Central memory CD8-positive, alpha-beta T cell (primary cell): ENCODE data around the gene DGKK.
"Not testable (repeated sequence)": the region's sequence is repeated elsewhere in the genome, so short reads cannot be mapped to it uniquely, and the experiment has no call there.

Experiments used
- ATAC-seq: fragments of 150-1000 bp; cut with Tn5 transposase; replicated peaks from 2 replicates; pipeline ENCODE4 v1.10.0; 2022; ENCODE audit warnings: mild to moderate bottlenecking, moderate FRiP score, moderate number of reproducible peaks; ENCODE audit not compliant: poor library complexity, severe bottlenecking; ENCODE audit errors: extremely low read depth
- DNase-seq, 2 donors: peaks; one replicate each; pipeline ENCODE4 v3.0.0; 2021; ENCODE audit warnings: low spot score in 2 of 2
- H3K27ac Mint-ChIP-seq: one replicate; pipeline ENCODE4 v1.8.0; 2022; ENCODE audit warnings: low read depth, mild to moderate bottlenecking, moderate library complexity, mixed read lengths
- H3K27me3 Mint-ChIP-seq: one replicate; pipeline ENCODE4 v1.8.0; 2022; ENCODE audit warnings: mixed read lengths
- H3K36me3 Mint-ChIP-seq: one replicate; pipeline ENCODE4 v1.8.0; 2022; ENCODE audit warnings: mild to moderate bottlenecking, moderate library complexity, mixed read lengths; ENCODE audit not compliant: insufficient read depth
- H3K4me1 Mint-ChIP-seq: one replicate; pipeline ENCODE4 v1.8.0; 2022; ENCODE audit warnings: mixed read lengths
- H3K4me3 Mint-ChIP-seq: one replicate; pipeline ENCODE4 v1.8.0; 2022; ENCODE audit warnings: mild to moderate bottlenecking, moderate library complexity, mixed read lengths
- H3K9me3 Mint-ChIP-seq: one replicate; pipeline ENCODE4 v1.8.0; 2022; ENCODE audit warnings: mixed read lengths

The DGKK gene

DNA sequence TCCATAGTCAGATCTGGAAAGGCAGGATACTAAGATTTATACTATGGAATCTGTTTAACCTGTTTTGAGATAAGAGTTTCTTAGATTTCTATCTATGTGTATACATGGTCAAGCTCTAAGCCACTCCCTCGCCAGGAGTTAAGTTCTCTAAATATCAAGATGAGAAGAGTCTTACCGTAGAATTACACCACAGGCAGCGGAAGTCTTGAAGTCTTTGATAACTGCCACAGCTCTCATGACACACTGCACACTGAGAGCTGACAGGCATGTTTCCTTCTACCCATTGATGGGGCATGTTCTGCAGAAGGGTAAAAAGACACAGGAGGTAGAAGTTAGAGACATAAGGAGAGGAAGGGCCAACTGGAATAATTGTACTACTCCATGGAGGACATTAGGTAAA is 67.7 kb downstream of the DGKK start:
- Mint-ChIP-seq H3K27ac (no peak overlapping the region), H3K36me3 (no peaks in the 10 kb centered on the region), H3K4me3 (no peak overlapping the region), H3K9me3 (peaks cover 5% of the 10 kb centered on the region), H3K27me3 (peaks cover 12% of the 10 kb centered on the region), H3K4me1 (no peaks in the 10 kb centered on the region)
- DNase-seq: no peak
- ATAC-seq: no peak

DNA sequence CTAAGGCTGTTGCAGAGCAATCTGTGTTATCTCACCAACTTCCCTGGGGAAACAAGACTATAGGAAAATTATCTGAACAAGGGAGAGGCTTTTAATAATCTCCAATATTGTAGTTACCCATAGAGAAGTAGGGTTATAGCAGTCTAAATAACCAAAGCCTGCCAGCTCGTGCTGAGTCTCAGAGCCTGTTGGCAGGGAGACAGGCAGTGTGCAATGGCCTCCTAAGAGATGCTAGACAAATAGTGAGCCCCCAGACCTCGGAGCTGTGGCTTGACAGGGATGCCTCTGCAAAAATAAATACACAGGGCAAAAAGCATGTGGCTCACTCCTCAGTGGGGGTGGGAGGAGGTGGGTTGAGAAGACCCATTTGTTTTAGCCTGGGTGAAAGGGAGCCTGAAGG is 76.7 kb downstream of the DGKK start:
- no peak for ATAC-seq

DNA sequence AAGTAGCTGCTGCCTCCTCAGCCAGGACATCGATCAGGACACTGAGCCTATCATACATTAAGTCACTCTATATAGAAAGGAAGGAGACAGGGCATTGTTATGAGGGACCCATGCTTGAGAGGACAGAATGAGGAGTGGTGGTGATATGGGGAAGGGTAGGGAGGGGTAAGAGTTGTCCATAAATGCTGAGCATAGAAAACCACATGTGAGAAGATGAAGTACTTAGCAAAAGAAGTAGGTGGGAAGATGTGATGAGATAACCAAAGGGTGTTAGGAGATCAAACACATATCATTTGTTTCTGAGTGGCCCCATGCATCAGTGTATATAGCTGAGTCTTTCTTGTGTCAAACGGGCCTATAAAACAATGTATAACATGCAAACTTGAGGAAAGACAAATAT is 84.1 kb downstream of the DGKK start:
- DNase-seq: no peak
- H3K4me1 Mint-ChIP-seq: peaks cover 6% of the 10 kb centered on the region
- ATAC-seq: no peak
- peaks cover 12% of the 10 kb centered on the region for H3K27me3 Mint-ChIP-seq
- no peaks in the 10 kb centered on the region for H3K9me3 Mint-ChIP-seq
- no peaks in the 10 kb centered on the region for H3K36me3 Mint-ChIP-seq
- H3K4me3 Mint-ChIP-seq: no peak overlapping the region
- no peak overlapping the region for H3K27ac Mint-ChIP-seq

More for the DNA sequence above, 76.7 kb downstream of the DGKK start:
- H3K9me3 Mint-ChIP-seq: no peaks in the 10 kb centered on the region
- H3K27ac Mint-ChIP-seq: no peak overlapping the region
- H3K27me3 Mint-ChIP-seq: peaks cover 43% of the 10 kb centered on the region
- H3K36me3 Mint-ChIP-seq: no peaks in the 10 kb centered on the region
- no peak for DNase-seq
- H3K4me3 Mint-ChIP-seq: no peak overlapping the region
- no peaks in the 10 kb centered on the region for H3K4me1 Mint-ChIP-seq

DNA sequence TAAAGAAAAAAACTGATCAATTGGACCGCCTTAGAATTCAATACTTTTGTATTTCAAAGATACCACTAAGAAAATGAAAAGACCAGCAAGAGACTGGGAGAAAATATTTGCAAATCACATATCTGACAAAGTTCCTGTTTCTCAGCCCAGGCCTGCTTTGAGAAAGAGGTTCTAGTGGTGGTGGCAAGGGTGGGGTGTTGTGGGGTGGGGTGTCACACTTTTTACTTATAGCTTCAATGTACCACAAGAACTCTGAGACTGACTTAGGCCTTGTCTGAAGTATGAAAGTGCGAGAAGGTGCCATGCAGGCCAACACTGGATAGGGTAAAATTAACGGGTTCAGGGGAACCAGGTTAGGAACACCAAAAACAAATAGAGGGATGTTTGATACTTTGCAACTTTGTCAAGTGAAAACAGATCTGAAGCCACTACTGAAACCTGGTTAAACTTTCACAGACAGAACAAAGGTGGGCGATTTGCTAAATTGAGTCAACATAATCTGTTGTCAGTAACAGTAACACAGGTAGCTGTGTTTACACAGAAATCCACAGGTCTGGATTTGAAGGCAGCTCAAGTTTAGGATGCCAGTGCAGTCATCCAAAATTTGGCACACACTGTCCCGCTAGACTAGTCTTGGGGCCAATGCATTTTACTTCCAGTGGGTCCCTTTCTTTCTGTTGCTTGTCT is 88.8 kb downstream of the DGKK start:
- Mint-ChIP-seq H3K4me1 (peaks cover 6% of the 10 kb centered on the region), H3K27ac (no peak overlapping the region)
- ATAC-seq: no peak

DNA sequence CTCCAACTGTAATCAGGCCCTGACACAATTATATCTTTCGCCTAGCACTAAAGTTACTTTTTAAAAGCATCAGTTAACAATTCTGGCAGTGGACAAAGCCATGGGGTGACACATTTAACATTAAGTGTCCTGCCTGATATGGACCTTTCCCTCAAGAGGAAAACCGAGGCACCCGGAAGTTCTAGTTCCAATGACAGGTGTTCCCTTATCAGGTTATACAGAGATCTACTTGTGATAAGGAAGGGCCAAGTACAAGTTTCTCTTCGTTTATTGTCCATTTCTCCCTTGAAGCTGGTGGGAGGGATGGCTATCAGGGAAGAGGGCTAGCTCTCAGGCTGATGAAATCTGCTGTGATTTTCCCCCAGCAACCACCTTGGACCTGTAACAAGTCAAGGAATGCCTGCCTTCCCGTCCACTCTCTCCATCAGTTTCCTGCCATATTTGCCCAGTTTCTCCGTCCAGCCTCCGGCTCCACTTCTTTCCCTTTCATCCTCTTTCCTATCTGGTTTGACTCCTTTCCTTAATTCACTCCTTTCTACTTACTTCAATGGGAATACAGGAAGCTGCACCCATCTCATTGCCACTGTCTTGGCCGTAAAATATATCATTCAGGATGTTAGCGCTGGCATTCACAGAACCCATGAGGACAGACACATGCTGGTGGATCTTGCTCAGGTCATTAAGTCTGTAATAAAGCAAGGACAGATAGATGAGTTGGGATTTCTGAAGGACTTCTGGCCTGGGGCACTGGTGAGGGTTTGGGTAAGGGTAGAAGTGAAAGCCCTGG is 95.0 kb downstream of the DGKK start:
- H3K27me3 Mint-ChIP-seq: no peaks in the 10 kb centered on the region
- H3K27ac Mint-ChIP-seq: no peak overlapping the region
- no peak overlapping the region for H3K4me3 Mint-ChIP-seq
- no peaks in the 10 kb centered on the region for H3K36me3 Mint-ChIP-seq
- DNase-seq (no peak), ATAC-seq (no peak)
- H3K4me1 Mint-ChIP-seq: no peaks in the 10 kb centered on the region
- H3K9me3 Mint-ChIP-seq: no peaks in the 10 kb centered on the region

More for the DNA sequence above, 88.8 kb downstream of the DGKK start:
- DNase-seq: no peak
- H3K27me3 Mint-ChIP-seq: no peaks in the 10 kb centered on the region
- H3K4me3 Mint-ChIP-seq: no peak overlapping the region
- no peaks in the 10 kb centered on the region for H3K36me3 Mint-ChIP-seq
- H3K9me3 Mint-ChIP-seq: no peaks in the 10 kb centered on the region

DNA sequence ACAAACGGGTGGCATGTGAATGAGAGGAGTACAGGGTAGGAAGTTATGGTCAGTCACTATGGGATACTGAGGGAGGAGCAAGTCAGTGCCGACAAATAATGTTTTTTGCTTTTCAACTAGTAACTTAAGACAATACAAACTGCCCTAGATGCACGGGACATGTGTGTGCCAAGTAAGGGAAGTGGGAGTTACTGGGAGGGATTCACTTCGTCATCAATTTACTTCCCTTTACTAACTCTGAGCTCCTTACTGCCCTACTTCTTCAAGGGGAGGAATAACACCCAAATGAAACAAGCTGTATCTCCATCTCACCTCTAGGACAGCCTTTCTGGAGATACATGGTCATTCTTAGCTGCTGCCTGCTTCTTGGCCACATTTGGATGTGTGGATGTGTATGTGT is 97.7 kb downstream of the DGKK start:
- Mint-ChIP-seq H3K27ac (no peak overlapping the region), H3K36me3 (no peaks in the 10 kb centered on the region), H3K27me3 (no peaks in the 10 kb centered on the region), H3K4me1 (no peaks in the 10 kb centered on the region), H3K4me3 (no peak overlapping the region), H3K9me3 (no peaks in the 10 kb centered on the region)
- DNase-seq (no peak), ATAC-seq (no peak)

DNA sequence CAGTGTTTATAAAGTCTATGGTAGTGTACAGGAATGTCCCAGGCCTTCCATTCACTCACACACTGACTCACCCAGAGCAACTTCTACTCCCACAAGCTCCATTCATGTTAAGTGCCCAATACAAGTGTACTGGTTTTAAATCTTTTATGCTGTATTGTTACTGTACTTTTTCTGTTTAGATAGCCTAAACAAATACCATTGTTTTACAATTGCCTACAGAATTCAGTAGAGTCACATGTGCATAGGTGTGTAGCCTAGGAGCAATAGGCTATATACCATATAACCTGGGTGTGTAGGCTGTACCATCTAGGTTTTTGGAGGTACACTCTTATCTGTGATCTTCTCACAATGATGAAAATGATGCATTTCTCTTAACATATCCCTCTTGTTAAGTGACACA is 126.7 kb downstream of the DGKK start:
- no peak overlapping the region for H3K27ac Mint-ChIP-seq

DNA sequence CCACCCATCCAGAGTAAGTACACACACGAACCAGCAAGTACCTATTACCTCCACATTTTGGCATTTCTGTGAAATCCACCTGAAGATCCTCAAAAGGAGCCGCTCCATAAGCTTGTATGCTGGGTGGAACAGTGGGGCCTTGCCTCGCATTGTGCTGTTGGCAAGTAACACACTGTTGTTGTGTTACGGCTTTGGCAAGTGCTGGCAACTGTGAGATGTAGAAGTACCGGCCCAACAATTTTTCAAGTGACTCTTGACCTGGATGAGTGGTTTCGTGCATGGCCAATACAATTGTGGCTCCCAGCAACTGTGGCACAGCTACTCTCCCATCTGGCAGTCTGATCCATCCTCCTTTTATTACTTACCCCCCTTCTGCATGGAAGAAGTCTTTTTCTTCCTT is 137.3 kb downstream of the DGKK start:
- Mint-ChIP-seq H3K27me3 (no peaks in the 10 kb centered on the region), H3K36me3 (no peaks in the 10 kb centered on the region), H3K4me3 (no peak overlapping the region), H3K9me3 (no peaks in the 10 kb centered on the region), H3K27ac (no peak overlapping the region), H3K4me1 (no peaks in the 10 kb centered on the region)
- ATAC-seq (no peak), DNase-seq (no peak)

More for the DNA sequence above, 126.7 kb downstream of the DGKK start:
- no peak for DNase-seq
- Mint-ChIP-seq H3K36me3 (no peaks in the 10 kb centered on the region), H3K9me3 (no peaks in the 10 kb centered on the region), H3K4me3 (no peak overlapping the region), H3K27me3 (peaks cover 12% of the 10 kb centered on the region), H3K4me1 (no peaks in the 10 kb centered on the region)
- ATAC-seq: no peak

DNA sequence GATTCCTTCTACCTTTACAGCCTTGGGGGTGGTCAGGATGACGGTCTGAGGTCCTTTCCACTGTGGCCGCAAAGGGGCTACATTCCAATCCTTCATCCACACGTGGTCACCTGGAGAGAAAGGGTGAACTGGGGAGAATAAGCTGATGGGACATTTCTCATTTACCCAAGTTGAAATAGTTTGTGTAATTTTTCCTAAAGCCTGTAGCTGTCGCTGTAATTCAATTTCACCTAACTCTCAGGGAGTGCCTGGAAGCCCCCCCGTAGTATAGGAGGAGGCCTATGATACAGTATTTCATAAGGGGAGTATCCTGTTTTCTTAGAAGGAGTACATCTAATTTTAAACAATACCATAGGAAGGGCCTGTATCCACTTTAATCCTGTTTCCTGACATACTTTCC is 138.0 kb downstream of the DGKK start:
- ATAC-seq, H3K36me3 Mint-ChIP-seq, H3K4me1 Mint-ChIP-seq, H3K27me3 Mint-ChIP-seq, DNase-seq, H3K4me3 Mint-ChIP-seq, H3K27ac Mint-ChIP-seq, H3K9me3 Mint-ChIP-seq: not testable (repeated sequence)

DNA sequence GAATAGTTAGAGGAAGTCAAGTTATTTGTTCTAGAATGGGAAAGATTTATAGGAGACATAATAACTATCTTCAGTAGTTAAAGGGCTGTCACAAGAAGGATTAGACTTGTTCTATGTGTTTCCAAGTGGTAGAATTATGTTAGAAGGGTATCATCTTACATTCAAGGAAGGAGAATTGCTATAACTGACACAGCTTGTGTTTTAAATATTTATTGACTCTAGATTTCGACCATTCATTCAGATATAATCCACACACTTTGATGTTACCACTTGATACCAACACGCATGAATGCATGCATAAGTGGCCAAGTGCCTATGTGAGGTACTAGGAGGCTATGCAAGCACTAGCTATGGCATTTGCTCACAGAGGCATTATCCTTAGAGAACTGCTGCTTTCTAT is 143.4 kb downstream of the DGKK start:
- H3K4me3 Mint-ChIP-seq: no peak overlapping the region
- no peaks in the 10 kb centered on the region for H3K36me3 Mint-ChIP-seq
- H3K27me3 Mint-ChIP-seq: no peaks in the 10 kb centered on the region
- H3K27ac Mint-ChIP-seq: no peak overlapping the region
- H3K9me3 Mint-ChIP-seq: no peaks in the 10 kb centered on the region
- no peaks in the 10 kb centered on the region for H3K4me1 Mint-ChIP-seq
- DNase-seq (no peak), ATAC-seq (no peak)
